HCT116 (cell line): ENCODE measurements around the gene TMEM54. TPM values are rescaled to one million over a fixed set of nuclear protein-coding genes. Genes with fewer than 3 reads are reported as not detected.

ENCODE experiments used
- ATAC-seq: fragments of 200-7000 bp; cut with Tn5 transposase; 2 replicates; pipeline ENCODE4 v1.9.1; 2020; ENCODE audit warnings: mild to moderate bottlenecking, moderate library complexity
- BruUV-seq: library from RNA; stranded (reverse); fragments of 400-500 nt; replicated peaks from 2 replicates; lab custom pipeline; 2021; lab: Mats Ljungman, UMichigan
- CTCF ChIA-PET: fragments of 300-600 bp; sonication (Branson Sonifier 250); formaldehyde crosslinking; loops from one replicate; lab custom pipeline; 2021; ENCODE audit warnings: antibody characterized with exemption; lab: Charles Lee
- POLR2A ChIA-PET: fragments of 300-600, 350-600 bp; sonication (Branson Sonifier 250); formaldehyde crosslinking; loops from one replicate; lab custom pipeline; 2021; ENCODE audit warnings: antibody characterized with exemption; lab: Charles Lee
- RAD21 ChIA-PET, 2 experiments: fragments of 300-600 bp; sonication (Branson Sonifier 250); formaldehyde crosslinking; loops; one replicate each; lab custom pipeline; 2023; ENCODE audit warnings: low total read pairs in 2 of 2; ENCODE audit not compliant: uncharacterized antibody in 2 of 2, unreplicated experiment in 2 of 2, low non-redundant PET in 1 of 2; lab: Charles Lee
- DNase-seq: peaks from one replicate; pipeline ENCODE4 v3.0.0-alpha.2; 2010; ENCODE audit warnings: low read depth, low spot score
- H2AFZ ChIP-seq: fragments of 200-600 bp; shearing (Covaris generic), sonication (generic); 2 replicates; pipeline ENCODE4 v1.6.1; 2017; ENCODE audit warnings: low read depth, mixed run types, mixed read lengths, antibody characterized with exemption, low read length; ENCODE audit not compliant: poor library complexity, severe bottlenecking
- H3K27ac ChIP-seq: 2 replicates; pipeline ENCODE4 v1.5.1; 2012; ENCODE audit warnings: low read depth, low read length
- H3K27me3 ChIP-seq: fragments of 200-600 bp; sonication (generic); 2 replicates; pipeline ENCODE4 v1.6.1; 2016; ENCODE audit warnings: mixed run types, low read length, mixed read lengths; ENCODE audit not compliant: insufficient read depth
- H3K36me3 ChIP-seq, 2 experiments: fragments of 200-500 bp in 1 of 2; fragments of 200-600 bp in 1 of 2; sonication (Bioruptor generic) in 1 of 2; sonication (generic) in 1 of 2; 2 replicates each; pipeline versions ENCODE4 v1.5.1 to v1.6.1; 2014 to 2016; ENCODE audit warnings: low read length in 2 of 2, inconsistent platforms in 1 of 2, mixed read lengths in 1 of 2, mixed run types in 1 of 2; ENCODE audit not compliant: insufficient read depth in 2 of 2, control insufficient read depth in 1 of 2
- H3K4me1 ChIP-seq, 2 experiments: fragments of 200-600 bp in 1 of 2; sonication (generic) in 1 of 2; 2 replicates each; pipeline versions ENCODE4 v1.5.1 to v1.6.1; 2012 to 2017; ENCODE audit warnings: low read length in 2 of 2, inconsistent platforms in 1 of 2, mild to moderate bottlenecking in 1 of 2, mixed read lengths in 1 of 2, mixed run types in 1 of 2, moderate library complexity in 1 of 2; ENCODE audit not compliant: insufficient read depth in 2 of 2, control insufficient read depth in 1 of 2
- H3K4me2 ChIP-seq: fragments of 200-600 bp; sonication (generic); 2 replicates; pipeline ENCODE4 v1.6.1; 2017; ENCODE audit warnings: mixed run types, low read length, mixed read lengths
- H3K4me3 ChIP-seq, 2 experiments: fragments of 200-600 bp in 1 of 2; sonication (generic) in 1 of 2; replicated peaks in 1 of 2; 2 replicates each; pipeline ENCODE4 v1.5.1; 2011 to 2016; ENCODE audit warnings: low read length in 2 of 2, control low read depth in 1 of 2, low read depth in 1 of 2, mild to moderate bottlenecking in 1 of 2, mixed read lengths in 1 of 2, mixed run types in 1 of 2
- H3K79me2 ChIP-seq: fragments of 200-600 bp; sonication (generic); 2 replicates; pipeline ENCODE4 v1.6.1; 2017; ENCODE audit warnings: mild to moderate bottlenecking, mixed run types, low read length, moderate library complexity, mixed read lengths; ENCODE audit not compliant: insufficient read depth
- H3K9ac ChIP-seq: fragments of 200-600 bp; sonication (generic); 2 replicates; pipeline ENCODE4 v1.6.1; 2016; ENCODE audit warnings: low read length, mixed read lengths
- H3K9me2 ChIP-seq: fragments of 200-600 bp; sonication (generic), shearing (Covaris generic); 2 replicates; pipeline ENCODE4 v1.6.1; 2017; ENCODE audit warnings: mixed run types, mild to moderate bottlenecking, moderate library complexity; ENCODE audit not compliant: insufficient read depth
- H3K9me3 ChIP-seq, 2 experiments: fragments of 200-500 bp in 1 of 2; fragments of 200-600 bp in 1 of 2; sonication (Bioruptor generic) in 1 of 2; sonication (generic) in 1 of 2; 2 replicates each; pipeline ENCODE4 v1.6.1; 2014 to 2017; ENCODE audit warnings: low read length in 2 of 2, mixed read lengths in 2 of 2, inconsistent platforms in 1 of 2, low read depth in 1 of 2, mild to moderate bottlenecking in 1 of 2, mixed run types in 1 of 2, moderate library complexity in 1 of 2; ENCODE audit not compliant: control insufficient read depth in 1 of 2, insufficient read depth in 1 of 2
- H4K20me1 ChIP-seq: fragments of 200-600 bp; sonication (generic), shearing (Covaris generic); 2 replicates; pipeline ENCODE4 v1.6.1; 2017; ENCODE audit warnings: mixed run types, mild to moderate bottlenecking, moderate library complexity; ENCODE audit not compliant: insufficient read depth
- EGR1 ChIP-seq: IDR thresholded peaks from 2 replicates; pipeline ENCODE4 v1.6.1; 2012; ENCODE audit warnings: low read depth
- ELF1 ChIP-seq: IDR thresholded peaks from 2 replicates; pipeline ENCODE4 v1.6.1; 2012; ENCODE audit warnings: low read depth, borderline replicate concordance
- POLR2AphosphoS5 ChIP-seq: IDR thresholded peaks from 2 replicates; pipeline ENCODE4 v1.6.1; 2011; ENCODE audit warnings: mild to moderate bottlenecking, low read depth, low read length, moderate library complexity
- YY1 ChIP-seq: IDR thresholded peaks from 2 replicates; pipeline ENCODE4 v1.6.1; 2011; ENCODE audit warnings: low read length, low read depth, moderate library complexity, mild to moderate bottlenecking; ENCODE audit not compliant: insufficient replicate concordance; ENCODE audit errors: extremely low read depth
- ZFX ChIP-seq: fragments of 450-650 bp; IDR thresholded peaks from 2 replicates; pipeline ENCODE4 v1.6.1; 2017
- intact Hi-C: fragments of 100-400 bp; cut with micrococcal nuclease; formaldehyde crosslinking; loops from 2 replicates; pipeline ENCODE4 v1.10.0; 2022
- total RNA-seq: library from RNA; stranded (reverse); gene quantifications from one replicate; pipeline ENCODE4 v1.2.1, GENCODE V29; 2021; ENCODE audit not compliant: unreplicated experiment
- TF ChIP-seq, protein P1 (sequence below): IDR thresholded peaks from 2 replicates; pipeline ENCODE4 v1.6.1; 2012
- TF ChIP-seq, protein P2 (sequence below), 3 experiments: fragments of 200-600 bp in 1 of 3; sonication (generic) in 1 of 3; IDR thresholded peaks in 2 of 3; conservative IDR thresholded peaks in 1 of 3; 2 replicates each; pipeline ENCODE4 v1.5.1; 2012 to 2017; ENCODE audit warnings: low read depth in 2 of 3, low read length in 2 of 3, antibody characterized with exemption in 1 of 3, borderline replicate concordance in 1 of 3, control low read depth in 1 of 3, mild to moderate bottlenecking in 1 of 3, mixed read lengths in 1 of 3, mixed run types in 1 of 3, moderate library complexity in 1 of 3; ENCODE audit not compliant: insufficient read depth in 1 of 3

TMEM54 gene
- total RNA-seq, 1 experiment from 2014 or later = 121 TPM

GRCh38 chr1:32878637-32879041, 22.6 kb downstream of the TMEM54 start:
- Histone ChIP-seq H4K20me1 (no peaks in the 10 kb centered on the region), H3K9ac (no peak overlapping the region), H3K9me2 (no peaks in the 10 kb centered on the region), H3K27ac (no peak overlapping the region), H3K4me2 (no peak overlapping the region), H3K27me3 (no peaks in the 10 kb centered on the region), H3K36me3 (no peaks in the 10 kb centered on the region), H3K4me1 (peaks cover 0 to 13% of the 10 kb centered on the region in 2 experiments; a peak in 3 of 4 replicates), H3K9me3 (no peaks in the 10 kb centered on the region), H3K4me3 (no peak overlapping the region), H2AFZ (no peak overlapping the region), H3K79me2 (no peaks in the 10 kb centered on the region)
- intact Hi-C loops = no loop called here
- ChIA-PET CTCF (interaction anchor here (0.7 to 2.2 kb wide), 3 partner anchors 14 to 208 kb away, joined by 4 to 6 read pairs (median 5); partner anchors contain the start of gene AZIN2), POLR2A (no interaction called here), RAD21 (interaction anchor here (0.6 to 1.0 kb wide), 2 partner anchors 208 kb away, joined by 3 read pairs; no protein-coding TSS in a partner anchor)
- TF ChIP-seq, protein P1, sequence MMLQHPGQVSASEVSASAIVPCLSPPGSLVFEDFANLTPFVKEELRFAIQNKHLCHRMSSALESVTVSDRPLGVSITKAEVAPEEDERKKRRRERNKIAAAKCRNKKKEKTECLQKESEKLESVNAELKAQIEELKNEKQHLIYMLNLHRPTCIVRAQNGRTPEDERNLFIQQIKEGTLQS = no peak
- TF ChIP-seq, protein P2, sequence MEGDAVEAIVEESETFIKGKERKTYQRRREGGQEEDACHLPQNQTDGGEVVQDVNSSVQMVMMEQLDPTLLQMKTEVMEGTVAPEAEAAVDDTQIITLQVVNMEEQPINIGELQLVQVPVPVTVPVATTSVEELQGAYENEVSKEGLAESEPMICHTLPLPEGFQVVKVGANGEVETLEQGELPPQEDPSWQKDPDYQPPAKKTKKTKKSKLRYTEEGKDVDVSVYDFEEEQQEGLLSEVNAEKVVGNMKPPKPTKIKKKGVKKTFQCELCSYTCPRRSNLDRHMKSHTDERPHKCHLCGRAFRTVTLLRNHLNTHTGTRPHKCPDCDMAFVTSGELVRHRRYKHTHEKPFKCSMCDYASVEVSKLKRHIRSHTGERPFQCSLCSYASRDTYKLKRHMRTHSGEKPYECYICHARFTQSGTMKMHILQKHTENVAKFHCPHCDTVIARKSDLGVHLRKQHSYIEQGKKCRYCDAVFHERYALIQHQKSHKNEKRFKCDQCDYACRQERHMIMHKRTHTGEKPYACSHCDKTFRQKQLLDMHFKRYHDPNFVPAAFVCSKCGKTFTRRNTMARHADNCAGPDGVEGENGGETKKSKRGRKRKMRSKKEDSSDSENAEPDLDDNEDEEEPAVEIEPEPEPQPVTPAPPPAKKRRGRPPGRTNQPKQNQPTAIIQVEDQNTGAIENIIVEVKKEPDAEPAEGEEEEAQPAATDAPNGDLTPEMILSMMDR (IDR thresholded peaks at IDR 0.05 in 2 of 3, conservative IDR thresholded peaks at IDR 0.05 in 1 of 3; ENCODE audit: borderline replicate concordance in 1 of 3, insufficient read depth in 1 of 3, low read depth in 2 of 3, low read length in 2 of 3) = no peak
- no peak for TF ChIP-seq POLR2AphosphoS5
- TF ChIP-seq ZFX = no peak
- no peak for TF ChIP-seq ELF1
- no peak for TF ChIP-seq EGR1
- TF ChIP-seq YY1 = no peak
- BruUV-seq = no TSS peak
- DNase-seq (no peak), ATAC-seq (no peak)
